ENCODE measurements around the gene KDM4C. TPM values are rescaled to one million over a fixed set of nuclear protein-coding genes. Genes with fewer than 3 reads are reported as not detected.

KDM4C gene
- total RNA-seq, 1 experiment from 2014 or later, result 4.8 TPM

GRCh38 chr9:7115606-7116005, 357.8 kb downstream of the KDM4C start:
- TF ChIP-seq EZH2 (IDR thresholded peaks at IDR 0.05; ENCODE audit: borderline replicate concordance, low read depth, low read length, poor library complexity, severe bottlenecking) (no peak), CTCF (conservative IDR thresholded peaks at IDR 0.05; ENCODE audit: low read depth, low read length) (no peak)
- intact Hi-C loops (cut with micrococcal nuclease; ENCODE audit: unreplicated experiment), result no loop called here
- BruUV-seq (replicated peaks), result no TSS peak

GRCh38 chr9:7117676-7118561, 360.1 kb downstream of the KDM4C start:
- ChIA-PET POLR2A (ENCODE audit: low non-redundant PET) (no interaction called here), CTCF (no interaction called here)
- Histone ChIP-seq H3K4me3 (ENCODE audit: low read depth, low read length, poor library complexity, severe bottlenecking) (no peak overlapping the region), H3K4me1 (ENCODE audit: insufficient read depth, low read length, poor library complexity, severe bottlenecking) (no peaks in the 10 kb centered on the region), H3K27ac (ENCODE audit: low read depth, low read length, poor library complexity, severe bottlenecking) (no peak overlapping the region), H3K27me3 (replicated peaks; ENCODE audit: insufficient read depth, low read depth, low read length, poor library complexity) (no peaks in the 10 kb centered on the region), H3K9me3 (ENCODE audit: low read depth, low read length, poor library complexity, severe bottlenecking) (no peaks in the 10 kb centered on the region), H3K36me3 (ENCODE audit: insufficient read depth, low read length, poor library complexity, severe bottlenecking) (no peaks in the 10 kb centered on the region)
- no peak for TF ChIP-seq CTCF (conservative IDR thresholded peaks at IDR 0.05; ENCODE audit: low read depth, low read length)
- TF ChIP-seq EZH2 (IDR thresholded peaks at IDR 0.05; ENCODE audit: borderline replicate concordance, low read depth, low read length, poor library complexity, severe bottlenecking), result no peak
- intact Hi-C loops (cut with micrococcal nuclease; ENCODE audit: unreplicated experiment), result no loop called here
- no TSS peak for BruUV-seq (replicated peaks)
- no peak for DNase-seq (ENCODE audit: low spot score)

More at GRCh38 chr9:7115606-7116005, 357.8 kb downstream of the KDM4C start:
- H3K27ac ChIP-seq (ENCODE audit: low read depth, low read length, poor library complexity, severe bottlenecking), result no peak overlapping the region
- no peaks in the 10 kb centered on the region for H3K27me3 ChIP-seq (replicated peaks; ENCODE audit: insufficient read depth, low read depth, low read length, poor library complexity)
- no peaks in the 10 kb centered on the region for H3K9me3 ChIP-seq (ENCODE audit: low read depth, low read length, poor library complexity, severe bottlenecking)
- no peak overlapping the region for H3K4me3 ChIP-seq (ENCODE audit: low read depth, low read length, poor library complexity, severe bottlenecking)
- H3K36me3 ChIP-seq (ENCODE audit: insufficient read depth, low read length, poor library complexity, severe bottlenecking), result no peaks in the 10 kb centered on the region
- POLR2A ChIA-PET (ENCODE audit: low non-redundant PET), result no interaction called here
- CTCF ChIA-PET, result no interaction called here
- DNase-seq (ENCODE audit: low spot score), result no peak
- H3K4me1 ChIP-seq (ENCODE audit: insufficient read depth, low read length, poor library complexity, severe bottlenecking), result no peaks in the 10 kb centered on the region

- H3K27me3 ChIP-seq (replicated peaks; ENCODE audit: insufficient read depth, low read depth, low read length, poor library complexity), result no peaks in the 10 kb centered on the region
- ChIA-PET CTCF (no interaction called here), POLR2A (ENCODE audit: low non-redundant PET) (no interaction called here)
- no peaks in the 10 kb centered on the region for H3K4me1 ChIP-seq (ENCODE audit: insufficient read depth, low read length, poor library complexity, severe bottlenecking)
- intact Hi-C loops (cut with micrococcal nuclease; ENCODE audit: unreplicated experiment), result no loop called here
- TF ChIP-seq CTCF (conservative IDR thresholded peaks at IDR 0.05; ENCODE audit: low read depth, low read length) (no peak), EZH2 (IDR thresholded peaks at IDR 0.05; ENCODE audit: borderline replicate concordance, low read depth, low read length, poor library complexity, severe bottlenecking) (no peak)
- no peaks in the 10 kb centered on the region for H3K9me3 ChIP-seq (ENCODE audit: low read depth, low read length, poor library complexity, severe bottlenecking)
- H3K27ac ChIP-seq (ENCODE audit: low read depth, low read length, poor library complexity, severe bottlenecking), result no peak overlapping the region
- H3K36me3 ChIP-seq (ENCODE audit: insufficient read depth, low read length, poor library complexity, severe bottlenecking), result no peaks in the 10 kb centered on the region
- no TSS peak for BruUV-seq (replicated peaks)
- H3K4me3 ChIP-seq (ENCODE audit: low read depth, low read length, poor library complexity, severe bottlenecking), result no peak overlapping the region
- DNase-seq (ENCODE audit: low spot score), result no peak
Measured at GRCh38 chr9:7118633-7119032, 360.9 kb downstream of the KDM4C start.
